PFSK-1 (cell line): ENCODE data around the gene PRKN.

Experiments used
- FOXP2 ChIP-seq: optimal IDR thresholded peaks from 2 replicates; pipeline ENCODE3; 2011; ENCODE audit warnings: borderline replicate concordance, control low read depth, inconsistent platforms; ENCODE audit not compliant: insufficient read depth; ENCODE audit errors: extremely low read length, extremely low read depth
- POLR2AphosphoS5 ChIP-seq: IDR thresholded peaks from 2 replicates; pipeline ENCODE4 v1.6.1; 2012; ENCODE audit warnings: low read depth, mild to moderate bottlenecking, control low read depth, low read length, moderate library complexity
- SIN3A ChIP-seq: IDR thresholded peaks from 2 replicates; pipeline ENCODE4 v1.6.1; 2012; ENCODE audit warnings: mild to moderate bottlenecking, low read length, moderate library complexity, borderline replicate concordance; ENCODE audit not compliant: insufficient read depth
- TAF1 ChIP-seq: IDR thresholded peaks from 2 replicates; pipeline ENCODE4 v1.6.1; 2012; ENCODE audit warnings: low read length, control low read depth, borderline replicate concordance; ENCODE audit not compliant: insufficient read depth
- TF ChIP-seq, protein P1 (sequence below), 2 experiments: IDR thresholded peaks; 2 replicates each; pipeline versions ENCODE4 v1.6.1 to v1.8.0; 2011 to 2012; ENCODE audit warnings: low read depth in 2 of 2, low read length in 2 of 2, control low read depth in 1 of 2, inconsistent platforms in 1 of 2, mild to moderate bottlenecking in 1 of 2, moderate library complexity in 1 of 2; ENCODE audit not compliant: insufficient read depth in 1 of 2

PRKN gene

DNA sequence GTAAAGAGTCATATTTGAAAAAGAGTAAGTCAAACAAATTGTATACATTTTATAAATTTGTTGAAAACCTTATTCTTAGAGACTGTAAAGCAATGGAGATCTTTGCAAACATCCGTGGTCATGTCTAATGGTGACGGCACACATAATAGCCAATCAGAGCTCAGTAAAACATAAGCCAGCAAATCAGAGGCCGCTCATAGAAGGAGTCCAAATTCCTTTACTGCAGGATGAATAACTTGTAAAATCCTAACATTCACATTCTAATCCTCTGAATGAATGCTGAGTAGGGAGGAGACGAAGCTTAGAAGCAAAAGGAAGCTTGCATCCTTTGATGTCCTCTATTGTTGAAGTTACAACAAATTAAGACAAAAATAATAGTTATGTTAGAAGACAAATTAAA lies 401.7 kb downstream of the PRKN start:
- TF ChIP-seq SIN3A (no peak), TAF1 (no peak), FOXP2 (no peak), POLR2AphosphoS5 (no peak)
- TF ChIP-seq, protein P1, sequence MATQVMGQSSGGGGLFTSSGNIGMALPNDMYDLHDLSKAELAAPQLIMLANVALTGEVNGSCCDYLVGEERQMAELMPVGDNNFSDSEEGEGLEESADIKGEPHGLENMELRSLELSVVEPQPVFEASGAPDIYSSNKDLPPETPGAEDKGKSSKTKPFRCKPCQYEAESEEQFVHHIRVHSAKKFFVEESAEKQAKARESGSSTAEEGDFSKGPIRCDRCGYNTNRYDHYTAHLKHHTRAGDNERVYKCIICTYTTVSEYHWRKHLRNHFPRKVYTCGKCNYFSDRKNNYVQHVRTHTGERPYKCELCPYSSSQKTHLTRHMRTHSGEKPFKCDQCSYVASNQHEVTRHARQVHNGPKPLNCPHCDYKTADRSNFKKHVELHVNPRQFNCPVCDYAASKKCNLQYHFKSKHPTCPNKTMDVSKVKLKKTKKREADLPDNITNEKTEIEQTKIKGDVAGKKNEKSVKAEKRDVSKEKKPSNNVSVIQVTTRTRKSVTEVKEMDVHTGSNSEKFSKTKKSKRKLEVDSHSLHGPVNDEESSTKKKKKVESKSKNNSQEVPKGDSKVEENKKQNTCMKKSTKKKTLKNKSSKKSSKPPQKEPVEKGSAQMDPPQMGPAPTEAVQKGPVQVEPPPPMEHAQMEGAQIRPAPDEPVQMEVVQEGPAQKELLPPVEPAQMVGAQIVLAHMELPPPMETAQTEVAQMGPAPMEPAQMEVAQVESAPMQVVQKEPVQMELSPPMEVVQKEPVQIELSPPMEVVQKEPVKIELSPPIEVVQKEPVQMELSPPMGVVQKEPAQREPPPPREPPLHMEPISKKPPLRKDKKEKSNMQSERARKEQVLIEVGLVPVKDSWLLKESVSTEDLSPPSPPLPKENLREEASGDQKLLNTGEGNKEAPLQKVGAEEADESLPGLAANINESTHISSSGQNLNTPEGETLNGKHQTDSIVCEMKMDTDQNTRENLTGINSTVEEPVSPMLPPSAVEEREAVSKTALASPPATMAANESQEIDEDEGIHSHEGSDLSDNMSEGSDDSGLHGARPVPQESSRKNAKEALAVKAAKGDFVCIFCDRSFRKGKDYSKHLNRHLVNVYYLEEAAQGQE (IDR thresholded peaks at IDR 0.05; ENCODE audit: insufficient read depth in 1 of 2, low read depth in 2 of 2, low read length in 2 of 2): no peak

DNA sequence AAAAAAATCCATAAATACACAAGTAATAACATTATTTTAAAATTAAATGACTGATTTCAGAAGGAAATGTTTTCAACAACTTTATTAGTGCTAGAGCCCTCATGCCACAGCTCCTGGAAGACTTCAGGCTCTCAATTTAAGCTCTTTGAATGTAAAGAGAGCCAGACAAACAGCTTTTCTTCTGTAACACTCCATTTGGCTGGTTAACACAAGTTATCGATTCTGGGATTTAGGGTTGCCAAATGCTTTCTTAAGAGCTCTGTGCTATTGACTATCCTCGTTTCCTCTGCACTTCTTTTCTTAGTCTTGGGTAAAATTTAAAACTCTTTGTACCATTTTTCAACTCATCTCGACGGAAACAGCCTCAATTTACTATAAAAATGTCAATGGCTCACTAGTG lies 402.5 kb downstream of the PRKN start:
- TF ChIP-seq POLR2AphosphoS5: no peak
- no peak for TF ChIP-seq SIN3A
- TF ChIP-seq, protein P1 (IDR thresholded peaks at IDR 0.05; ENCODE audit: insufficient read depth in 1 of 2, low read depth in 2 of 2, low read length in 2 of 2): no peak
- TF ChIP-seq TAF1: no peak
- TF ChIP-seq FOXP2: no peak

DNA sequence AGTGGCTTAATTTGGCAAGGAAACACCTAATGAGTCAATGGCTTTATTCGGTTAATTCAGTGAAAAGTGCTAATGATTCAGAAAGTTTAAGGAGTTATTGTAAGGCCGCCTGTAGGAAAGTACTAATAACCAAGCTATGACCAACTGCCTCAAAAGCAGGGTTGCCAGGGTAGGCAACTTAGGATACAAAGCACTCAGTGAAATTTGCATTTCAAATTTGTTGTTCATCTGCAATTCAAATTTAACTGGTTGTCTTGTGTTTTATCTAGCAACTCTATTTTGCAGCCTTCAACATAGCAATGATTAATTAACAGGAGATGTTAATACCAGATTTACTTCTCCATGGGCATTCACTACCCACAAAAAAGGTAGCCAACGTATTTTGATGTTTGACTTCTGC lies 412.3 kb downstream of the PRKN start:
- TF ChIP-seq FOXP2 (no peak), POLR2AphosphoS5 (no peak), SIN3A (no peak), TAF1 (no peak)
- TF ChIP-seq, protein P1 (IDR thresholded peaks at IDR 0.05; ENCODE audit: insufficient read depth in 1 of 2, low read depth in 2 of 2, low read length in 2 of 2): no peak

DNA sequence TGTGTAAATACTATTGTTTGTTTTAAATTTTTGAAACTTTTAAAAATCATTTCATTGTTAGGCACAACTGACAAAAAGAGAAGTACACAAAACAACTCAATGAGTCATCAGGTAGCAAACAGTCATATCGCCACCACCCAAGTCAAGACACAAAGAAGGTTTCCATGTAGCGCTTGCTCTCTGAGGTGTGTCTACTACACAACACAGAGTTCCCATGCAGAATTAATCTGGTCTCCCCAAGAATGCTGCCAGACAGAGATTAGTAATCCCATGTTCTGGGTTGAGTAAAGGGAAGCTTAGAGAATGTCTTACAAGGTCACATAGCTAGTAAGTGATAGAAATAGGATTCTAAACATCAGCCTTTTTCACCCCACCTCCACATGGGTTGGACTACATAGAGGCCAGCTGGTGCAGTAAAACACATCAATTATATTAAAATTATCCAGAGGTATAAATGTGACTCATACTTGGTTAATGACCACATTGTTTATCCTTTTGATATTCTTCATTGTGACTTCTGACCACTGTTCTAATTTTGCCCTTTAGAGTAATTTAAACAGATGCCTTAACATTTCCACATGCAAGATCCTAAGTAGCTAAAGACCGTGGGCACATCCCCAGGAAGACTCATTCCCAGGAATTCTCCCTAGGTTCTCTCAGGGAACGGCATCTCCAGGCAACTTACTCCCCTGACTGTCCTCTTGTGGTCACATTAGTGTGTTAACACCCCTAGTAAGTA lies 413.5 kb downstream of the PRKN start:
- no peak for TF ChIP-seq TAF1
- TF ChIP-seq SIN3A: no peak
- TF ChIP-seq, protein P1 (IDR thresholded peaks at IDR 0.05; ENCODE audit: insufficient read depth in 1 of 2, low read depth in 2 of 2, low read length in 2 of 2): no peak
- TF ChIP-seq POLR2AphosphoS5: no peak
- TF ChIP-seq FOXP2: no peak

DNA sequence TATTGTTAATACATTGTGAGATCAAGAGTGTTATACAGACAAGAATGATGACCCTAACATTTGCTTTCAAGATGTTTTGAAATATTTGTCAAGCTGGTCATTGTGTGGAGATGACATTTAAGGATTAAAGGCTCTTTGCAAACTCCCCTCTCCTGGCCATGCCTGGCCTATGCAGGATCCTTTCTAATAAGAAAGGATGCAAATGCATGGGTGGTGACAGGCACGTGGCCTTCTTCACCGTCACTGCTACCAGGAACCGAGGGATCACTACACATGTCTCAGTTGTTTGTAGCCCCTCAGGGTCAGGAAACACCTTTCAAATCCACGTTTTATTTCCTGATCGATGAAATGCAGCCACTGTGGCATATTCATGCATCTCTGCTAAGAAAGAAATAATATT lies 419.7 kb downstream of the PRKN start:
- TF ChIP-seq TAF1: no peak
- TF ChIP-seq SIN3A: no peak
- TF ChIP-seq FOXP2: no peak
- TF ChIP-seq, protein P1 (IDR thresholded peaks at IDR 0.05; ENCODE audit: insufficient read depth in 1 of 2, low read depth in 2 of 2, low read length in 2 of 2): no peak
- no peak for TF ChIP-seq POLR2AphosphoS5
